HepG2 (cell line): ENCODE results near the gene ATG4B. TPM values are rescaled to one million over a fixed set of nuclear protein-coding genes. Genes with fewer than 3 reads are reported as not detected.

Source experiments
- ADNP ChIP-seq: sonication (generic); formaldehyde crosslinking; IDR thresholded peaks from 2 replicates; pipeline ENCODE4 v1.4.0; 2020; ENCODE audit warnings: missing genetic modification reagents
- ARID4A ChIP-seq: sonication (generic); formaldehyde crosslinking; IDR thresholded peaks from 2 replicates; pipeline ENCODE4 v1.5.0; 2020; ENCODE audit warnings: mild to moderate bottlenecking, missing genetic modification reagents, borderline replicate concordance
- CHD4 ChIP-seq: fragments of 200-600 bp; sonication (generic); IDR thresholded peaks from 2 replicates; pipeline ENCODE4 v1.7.0; 2017; ENCODE audit warnings: mild to moderate bottlenecking, low read length, borderline replicate concordance
- HNF4A ChIP-seq: sonication (generic); formaldehyde crosslinking; IDR thresholded peaks from 2 replicates; pipeline ENCODE4 v1.4.0; 2020; ENCODE audit warnings: missing genetic modification reagents
- JDP2 ChIP-seq: sonication (generic); formaldehyde crosslinking; IDR thresholded peaks from 2 replicates; pipeline ENCODE4 v1.8.1; 2022; ENCODE audit warnings: missing genetic modification reagents, borderline replicate concordance
- KDM5B ChIP-seq: sonication (generic); formaldehyde crosslinking; IDR thresholded peaks from 2 replicates; pipeline ENCODE4 v1.4.0; 2020; ENCODE audit warnings: missing genetic modification reagents, mild to moderate bottlenecking, borderline replicate concordance
- NR2F6 ChIP-seq, 2 experiments: IDR thresholded peaks; 2 replicates each; pipeline ENCODE4 v1.6.1; 2016; ENCODE audit warnings: antibody characterized with exemption in 1 of 2, mild to moderate bottlenecking in 1 of 2
- POGK ChIP-seq: sonication (generic); formaldehyde crosslinking; conservative IDR thresholded peaks from 2 replicates; pipeline ENCODE4 v1.8.0; 2022; ENCODE audit warnings: mild to moderate bottlenecking, moderate library complexity, missing genetic modification reagents
- SATB2 ChIP-seq: sonication (generic); formaldehyde crosslinking; IDR thresholded peaks from 2 replicates; pipeline ENCODE4 v1.5.0; 2020; ENCODE audit warnings: missing genetic modification reagents
- ZBTB34 ChIP-seq: sonication (generic); formaldehyde crosslinking; IDR thresholded peaks from 2 replicates; pipeline ENCODE4 v1.8.0; 2022; ENCODE audit warnings: mild to moderate bottlenecking, missing genetic modification reagents
- ZNF205 ChIP-seq: IDR thresholded peaks from 2 replicates; pipeline ENCODE4 v1.6.1; 2018; ENCODE audit warnings: missing biosample characterization, missing genetic modification reagents
- ZNF264 ChIP-seq: sonication (generic); formaldehyde crosslinking; IDR thresholded peaks from 2 replicates; pipeline ENCODE4 v1.4.0; 2020; ENCODE audit warnings: missing genetic modification reagents
- ZNF547 ChIP-seq: sonication (generic); formaldehyde crosslinking; IDR thresholded peaks from 2 replicates; pipeline ENCODE4 v1.5.1; 2020; ENCODE audit warnings: mild to moderate bottlenecking, missing genetic modification reagents
- ZNF839 ChIP-seq: sonication (generic); formaldehyde crosslinking; IDR thresholded peaks from 2 replicates; pipeline ENCODE4 v1.4.0; 2020; ENCODE audit warnings: missing genetic modification reagents, mild to moderate bottlenecking, borderline replicate concordance
- ZNF883 ChIP-seq: sonication (generic); formaldehyde crosslinking; IDR thresholded peaks from 2 replicates; pipeline ENCODE4 v1.5.1; 2020; ENCODE audit warnings: mild to moderate bottlenecking, missing genetic modification reagents; ENCODE audit errors: not compliant biosample characterization
- polyA plus RNA-seq, 8 experiments: library from polyadenylated mRNA; depleted of rRNA in 3 of 8; stranded (reverse) in 7 of 8; unstranded in 1 of 8; fragments of >200 nt; fragmentation: Illumina TruSeq in 4 of 8; extraction: Trizol in 4 of 8; gene quantifications; 2 replicates each; pipeline versions ENCODE4 v1.2.1 to v1.2.3, GENCODE V29; 2011 to 2016; ENCODE audit warnings: low read depth in 4 of 8, missing spikeins in 1 of 8, mixed read lengths in 1 of 8; ENCODE audit not compliant: insufficient read depth in 1 of 8
- total RNA-seq, 5 experiments: library from RNA; depleted of rRNA; stranded (reverse); fragments of >200 nt; fragmentation: Illumina TruSeq; extraction: Trizol; gene quantifications; 2 replicates each; pipeline ENCODE4 v1.2.3, GENCODE V29; 2016; ENCODE audit warnings: low read depth in 1 of 5
- TF ChIP-seq, protein P1 (sequence below): sonication (generic); formaldehyde crosslinking; IDR thresholded peaks from 2 replicates; pipeline ENCODE4 v1.4.0; 2020; ENCODE audit warnings: mild to moderate bottlenecking, missing genetic modification reagents
- TF ChIP-seq, protein P2 (sequence below): sonication (generic); formaldehyde crosslinking; IDR thresholded peaks from 2 replicates; pipeline ENCODE4 v1.5.0; 2020; ENCODE audit warnings: mild to moderate bottlenecking, missing genetic modification reagents, moderate library complexity
- TF ChIP-seq, protein P3 (sequence below): sonication (generic); formaldehyde crosslinking; IDR thresholded peaks from 2 replicates; pipeline ENCODE4 v1.8.0; 2022; ENCODE audit warnings: missing genetic modification reagents, low read depth, mild to moderate bottlenecking, borderline replicate concordance

ATG4B gene
- total and polyA plus RNA-seq, 2 of the 13 experiments (the other 11 are each of a cell fraction or from before 2014, with no cell fraction given): 95.5 to 239 TPM

DNA sequence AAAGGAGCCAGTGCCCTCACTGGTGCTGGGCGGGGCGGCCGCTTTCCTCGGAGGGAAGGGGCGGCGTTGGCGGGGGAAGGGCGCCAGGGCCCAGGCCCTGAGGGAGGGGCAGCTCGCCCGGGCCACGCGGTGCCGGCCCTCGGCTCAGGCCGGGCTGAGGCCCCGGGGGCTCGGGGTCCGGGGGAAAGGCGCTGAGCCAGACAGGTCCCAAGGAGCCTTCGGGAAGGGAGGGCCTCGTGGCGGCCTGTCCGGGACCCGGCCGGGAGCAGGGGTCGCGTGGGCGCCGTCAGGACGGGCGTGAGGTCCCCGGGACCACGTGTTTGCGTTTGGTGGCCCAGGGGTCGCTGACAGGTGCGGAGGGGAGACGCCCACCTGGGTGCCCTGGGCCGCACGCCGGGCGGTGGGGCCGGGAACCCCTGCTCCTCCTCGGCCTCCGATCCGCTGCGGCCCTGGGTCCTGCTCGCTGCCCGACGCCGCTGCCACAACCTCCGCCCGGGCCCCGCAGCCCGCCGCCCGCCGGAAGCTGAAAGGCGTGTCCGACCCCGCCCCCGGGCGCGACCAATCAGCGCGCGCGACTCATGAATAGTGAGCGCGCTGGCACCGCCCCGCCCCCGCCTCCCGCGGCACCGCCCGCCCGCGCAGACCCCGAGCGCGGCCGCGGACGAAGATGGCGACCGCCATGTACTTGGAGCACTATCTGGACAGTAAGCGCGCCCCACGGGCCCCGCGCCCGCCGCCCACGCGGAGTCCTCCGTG lies 64.1 kb downstream of the ATG4B start, which contains the start of gene ING5 (continued):
- TF ChIP-seq ZBTB34 (CRISPR knock-in tag): peak; percentile 91; the same call in 1 of the 2 replicates
- no peak for TF ChIP-seq ADNP (CRISPR knock-in tag)
- TF ChIP-seq CHD4: no peak
- 0 out of 2 replicates have a peak, but pooled peaks have one; percentile 15 for TF ChIP-seq JDP2 (CRISPR knock-in tag)
- no peak; the same call in 1 of the 2 replicates for TF ChIP-seq ZNF839
- TF ChIP-seq NR2F6 (IDR thresholded peaks at IDR 0.05): no peak
- 0 out of 2 replicates have a peak, but pooled peaks have one; percentile 44 for TF ChIP-seq NR2F6 (CRISPR knock-in tag; IDR thresholded peaks at IDR 0.05)
- peak; percentile 74 for TF ChIP-seq ZNF883
- TF ChIP-seq, protein P1, sequence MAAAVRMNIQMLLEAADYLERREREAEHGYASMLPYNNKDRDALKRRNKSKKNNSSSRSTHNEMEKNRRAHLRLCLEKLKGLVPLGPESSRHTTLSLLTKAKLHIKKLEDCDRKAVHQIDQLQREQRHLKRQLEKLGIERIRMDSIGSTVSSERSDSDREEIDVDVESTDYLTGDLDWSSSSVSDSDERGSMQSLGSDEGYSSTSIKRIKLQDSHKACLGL: peak; percentile 98; the same call in 1 of the 2 replicates
- TF ChIP-seq ZNF205 (CRISPR knock-in tag): peak; percentile 81; the same call in 1 of the 2 replicates
- TF ChIP-seq, protein P2, sequence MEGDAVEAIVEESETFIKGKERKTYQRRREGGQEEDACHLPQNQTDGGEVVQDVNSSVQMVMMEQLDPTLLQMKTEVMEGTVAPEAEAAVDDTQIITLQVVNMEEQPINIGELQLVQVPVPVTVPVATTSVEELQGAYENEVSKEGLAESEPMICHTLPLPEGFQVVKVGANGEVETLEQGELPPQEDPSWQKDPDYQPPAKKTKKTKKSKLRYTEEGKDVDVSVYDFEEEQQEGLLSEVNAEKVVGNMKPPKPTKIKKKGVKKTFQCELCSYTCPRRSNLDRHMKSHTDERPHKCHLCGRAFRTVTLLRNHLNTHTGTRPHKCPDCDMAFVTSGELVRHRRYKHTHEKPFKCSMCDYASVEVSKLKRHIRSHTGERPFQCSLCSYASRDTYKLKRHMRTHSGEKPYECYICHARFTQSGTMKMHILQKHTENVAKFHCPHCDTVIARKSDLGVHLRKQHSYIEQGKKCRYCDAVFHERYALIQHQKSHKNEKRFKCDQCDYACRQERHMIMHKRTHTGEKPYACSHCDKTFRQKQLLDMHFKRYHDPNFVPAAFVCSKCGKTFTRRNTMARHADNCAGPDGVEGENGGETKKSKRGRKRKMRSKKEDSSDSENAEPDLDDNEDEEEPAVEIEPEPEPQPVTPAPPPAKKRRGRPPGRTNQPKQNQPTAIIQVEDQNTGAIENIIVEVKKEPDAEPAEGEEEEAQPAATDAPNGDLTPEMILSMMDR (CRISPR knock-in tag): peak; percentile 78; the same call in 1 of the 2 replicates
- TF ChIP-seq ZNF264: 0 out of 2 replicates have a peak, but pooled peaks have one; percentile 4
- peak; percentile 98 for TF ChIP-seq ZNF547 (CRISPR knock-in tag)
- TF ChIP-seq SATB2 (CRISPR knock-in tag): 0 out of 2 replicates have a peak, but pooled peaks have one; percentile 54
- TF ChIP-seq POGK: peak; percentile 97
- TF ChIP-seq, protein P3, sequence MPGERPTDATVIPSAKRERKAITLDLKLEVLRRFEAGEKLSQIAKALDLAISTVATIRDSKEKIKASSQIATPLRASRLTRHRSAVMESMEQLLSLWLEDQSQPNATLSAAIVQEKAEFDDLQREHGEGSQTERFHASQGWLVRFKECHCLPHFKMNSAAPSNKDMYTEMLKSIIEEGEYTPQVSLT (CRISPR knock-in tag): no peak
- TF ChIP-seq KDM5B (CRISPR knock-in tag): peak; percentile 96
- TF ChIP-seq HNF4A (CRISPR knock-in tag): no peak
- TF ChIP-seq ARID4A (CRISPR knock-in tag): peak; percentile 96
